Jurkat, Clone E6-1 (cell line): Measurements from ENCODE around the gene HS6ST2.

Experiments used
- DNase-seq: peaks from one replicate; pipeline ENCODE4 v3.0.0-alpha.2; 2011; ENCODE audit warnings: low read depth, low spot score
- H3K4me3 ChIP-seq: 2 replicates; pipeline ENCODE4 v1.5.1; 2011; ENCODE audit warnings: mild to moderate bottlenecking, low read length, control low read depth, moderate library complexity

The HS6ST2 gene

GRCh38 chrX:132603700-132604286 lies 354.6 kb downstream of the HS6ST2 start:
- DNase-seq: no peak
- H3K4me3 ChIP-seq: no peak overlapping the region

DNA sequence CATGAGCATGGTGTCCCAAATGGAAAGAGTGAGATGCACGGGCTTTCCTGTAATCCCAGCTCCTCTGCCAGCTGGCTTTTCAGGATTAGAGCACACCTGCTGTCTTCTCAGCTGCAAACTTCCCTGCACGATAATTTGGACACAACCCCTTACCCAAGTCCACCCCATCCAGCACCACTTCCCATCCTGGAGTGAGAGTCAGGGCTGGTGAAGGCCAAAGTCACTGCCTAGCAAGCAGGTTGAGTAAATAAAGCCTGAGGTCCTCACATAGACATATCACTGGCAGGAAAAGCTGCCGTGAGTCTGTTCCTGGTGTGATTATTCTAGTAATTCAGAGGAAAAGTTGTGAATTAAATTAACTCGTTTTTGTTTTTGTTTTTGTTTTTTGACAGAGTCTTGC lies 355.7 kb downstream of the HS6ST2 start:
- no peak overlapping the region for H3K4me3 ChIP-seq
- DNase-seq: no peak

GRCh38 chrX:132594999-132595398 lies 363.4 kb downstream of the HS6ST2 start:
- no peak for DNase-seq

DNA sequence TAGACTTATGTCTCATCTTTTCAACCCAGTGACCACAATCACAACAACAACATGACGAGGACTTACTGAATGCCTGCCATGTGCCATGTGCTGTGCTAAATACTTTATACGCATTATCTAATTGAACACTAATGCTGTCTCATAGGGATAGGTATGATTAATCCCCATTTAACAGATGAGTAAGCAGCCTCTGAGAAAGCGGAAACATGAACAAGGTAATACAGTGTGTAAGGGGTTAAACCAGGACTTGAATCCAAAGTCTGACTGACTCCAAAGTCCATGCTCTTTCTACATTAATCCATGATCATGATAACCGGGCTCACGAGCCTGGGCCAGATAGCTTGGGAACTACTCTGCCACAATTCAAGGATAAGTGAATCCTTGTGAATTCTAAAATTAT lies 364.3 kb downstream of the HS6ST2 start:
- H3K4me3 ChIP-seq: no peak overlapping the region
- DNase-seq: no peak

More at GRCh38 chrX:132594999-132595398, 363.4 kb downstream of the HS6ST2 start:
- H3K4me3 ChIP-seq: no peak overlapping the region

GRCh38 chrX:132592880-132593279 lies 365.5 kb downstream of the HS6ST2 start:
- no peak for DNase-seq

DNA sequence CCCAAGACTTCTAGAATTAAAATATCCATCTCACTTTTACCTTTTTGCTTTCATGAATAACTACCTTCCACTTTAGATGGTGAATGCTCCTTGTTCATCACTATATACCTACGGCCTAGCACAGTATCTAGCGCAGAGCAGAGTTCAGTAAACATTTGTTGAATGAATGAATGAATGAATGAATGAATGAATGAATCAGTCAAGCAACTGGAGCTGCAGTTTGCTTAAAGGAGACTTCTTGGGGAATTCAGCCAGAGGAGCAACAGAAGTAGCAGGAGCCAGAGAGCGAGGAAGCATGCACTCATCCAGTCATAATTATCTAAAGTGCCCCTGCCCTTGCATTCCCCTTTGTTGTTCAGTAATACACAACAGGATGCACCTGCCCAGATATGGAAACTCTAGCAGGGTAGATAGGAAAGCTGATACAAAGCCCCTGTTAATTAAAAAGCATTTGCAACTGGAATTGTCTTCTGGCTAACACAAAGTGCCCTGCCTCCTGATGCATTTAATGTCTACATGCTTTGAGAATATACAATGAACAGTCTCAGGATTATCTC lies 366.6 kb downstream of the HS6ST2 start:
- DNase-seq: no peak
- H3K4me3 ChIP-seq: no peak overlapping the region

More at GRCh38 chrX:132592880-132593279, 365.5 kb downstream of the HS6ST2 start:
- no peak overlapping the region for H3K4me3 ChIP-seq

- no peak overlapping the region for H3K4me3 ChIP-seq
- DNase-seq: no peak
These were observed 367.9 kb downstream of the HS6ST2 start for GRCh38 chrX:132590350-132591026.

GRCh38 chrX:132584936-132585335 lies 373.5 kb downstream of the HS6ST2 start:
- H3K4me3 ChIP-seq: no peak overlapping the region
- DNase-seq: no peak

DNA sequence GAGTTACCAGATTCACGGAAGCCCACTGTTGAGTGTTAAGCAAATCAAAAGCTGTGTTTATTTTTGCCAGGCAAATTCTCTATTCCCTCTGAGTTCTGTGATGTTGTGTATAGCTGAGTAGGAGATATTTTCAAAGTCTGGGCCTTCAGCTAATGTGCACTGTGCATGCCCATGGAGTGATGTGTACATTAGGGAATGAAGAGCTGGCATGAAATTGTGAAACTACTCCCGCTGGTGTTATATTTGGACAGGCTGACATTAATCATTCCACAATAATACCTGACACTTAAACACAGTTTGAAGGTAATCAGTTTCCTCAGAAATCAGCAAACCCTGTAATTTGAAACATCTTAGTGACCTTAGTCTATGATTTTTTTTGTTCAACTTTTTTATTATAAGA lies 381.5 kb downstream of the HS6ST2 start:
- H3K4me3 ChIP-seq: no peak overlapping the region
- DNase-seq: no peak
